T1000 (cell line): ENCODE measurements around the gene BBS9.

ENCODE experiments used
- DNase-seq: peaks from one replicate; lab custom pipeline; 2025; ENCODE audit warnings: mixed read lengths; lab: John Stamatoyannopoulos, UW

BBS9 gene

DNA sequence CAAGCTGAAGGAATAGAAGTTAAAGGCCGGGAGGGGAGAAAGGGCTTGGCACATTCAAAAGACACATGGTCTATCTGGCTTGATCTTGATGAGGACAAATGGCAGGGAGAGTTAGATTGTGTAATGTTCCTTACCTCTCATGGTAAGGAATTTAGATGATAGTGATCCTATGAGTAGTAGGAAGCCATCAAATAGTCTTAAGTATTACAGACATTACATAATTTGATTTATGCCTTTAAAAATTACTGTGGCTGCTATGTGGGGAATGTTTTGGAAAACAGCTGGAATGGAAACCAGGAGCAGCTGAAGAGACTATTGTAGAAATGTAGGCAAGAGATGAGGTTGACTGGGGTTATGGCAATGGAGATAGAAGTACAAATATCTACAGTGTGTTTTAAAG is 424.7 kb downstream of the BBS9 start:
- no peak for DNase-seq

DNA sequence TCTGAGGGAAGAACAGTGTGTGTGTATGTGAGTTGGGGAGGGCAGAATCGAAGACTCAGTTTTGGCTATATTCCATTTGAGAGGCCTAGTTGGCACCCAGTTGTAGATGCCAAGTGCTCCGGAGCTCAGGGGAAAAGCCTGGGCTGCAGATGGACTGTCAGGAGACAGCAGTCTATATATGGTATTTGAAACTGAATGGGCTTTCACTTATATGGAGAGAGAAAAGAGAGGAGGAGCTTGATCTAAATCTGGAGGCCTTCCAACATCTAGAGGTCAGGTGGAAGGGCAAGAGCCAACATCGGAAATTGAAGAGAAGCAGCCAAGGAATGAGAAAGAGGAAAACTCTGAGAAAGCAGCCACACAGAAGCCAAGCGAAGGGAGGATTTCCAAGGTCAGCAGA is 425.2 kb downstream of the BBS9 start:
- no peak for DNase-seq

DNA sequence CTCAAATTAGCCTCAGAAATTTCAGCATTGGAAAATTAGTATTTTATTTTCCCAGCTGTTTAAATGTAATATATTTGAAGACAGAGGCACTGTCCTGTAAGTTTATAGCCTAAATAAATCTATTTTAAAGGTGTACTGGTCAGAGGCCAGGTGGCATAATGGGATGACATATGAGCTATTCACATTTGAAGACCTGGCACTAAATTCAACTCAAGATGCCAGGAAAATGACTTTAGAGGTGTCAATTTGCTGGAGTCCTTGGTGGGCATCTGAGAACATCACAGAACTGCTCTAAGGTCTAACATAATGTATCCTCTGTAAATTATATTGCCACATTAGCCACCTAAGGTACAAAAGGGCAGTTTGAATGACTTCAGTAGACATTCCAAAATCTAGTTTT is 427.1 kb downstream of the BBS9 start:
- DNase-seq = no peak

DNA sequence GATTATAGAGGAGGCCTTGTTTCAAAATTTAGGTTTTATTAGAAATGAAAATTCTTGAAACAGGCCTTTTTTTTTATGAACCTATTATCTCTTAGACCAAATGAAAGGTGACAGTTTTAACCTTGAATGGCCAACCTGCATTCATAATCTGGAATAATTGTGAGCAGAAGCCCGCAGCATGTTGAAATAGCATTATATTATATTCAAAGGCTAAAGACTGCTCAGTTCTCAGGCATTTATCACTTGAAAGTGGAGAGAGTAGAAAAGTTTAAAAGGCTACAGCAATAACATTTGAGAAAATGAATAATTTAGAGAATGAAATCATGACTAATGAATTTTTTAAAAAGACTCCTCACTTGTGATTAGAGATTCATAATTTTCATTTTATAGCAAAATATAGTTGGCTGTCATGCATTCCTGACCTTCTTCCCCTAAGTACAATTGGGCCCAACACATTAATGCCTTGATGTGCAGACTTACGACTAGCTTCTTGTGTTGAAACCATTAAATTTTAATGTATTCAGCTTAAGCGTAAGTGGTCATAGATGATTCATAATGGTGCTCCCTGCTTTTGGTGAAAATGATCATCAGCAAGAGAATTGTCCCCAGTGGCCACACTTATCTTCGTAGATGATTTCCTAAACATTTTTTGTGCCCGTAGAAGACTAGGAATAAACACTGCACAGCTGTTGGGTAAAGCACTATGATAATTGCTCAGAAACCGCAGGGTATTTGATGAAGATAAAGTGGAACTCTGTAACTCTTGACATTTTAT is 429.4 kb downstream of the BBS9 start:
- no peak for DNase-seq

DNA sequence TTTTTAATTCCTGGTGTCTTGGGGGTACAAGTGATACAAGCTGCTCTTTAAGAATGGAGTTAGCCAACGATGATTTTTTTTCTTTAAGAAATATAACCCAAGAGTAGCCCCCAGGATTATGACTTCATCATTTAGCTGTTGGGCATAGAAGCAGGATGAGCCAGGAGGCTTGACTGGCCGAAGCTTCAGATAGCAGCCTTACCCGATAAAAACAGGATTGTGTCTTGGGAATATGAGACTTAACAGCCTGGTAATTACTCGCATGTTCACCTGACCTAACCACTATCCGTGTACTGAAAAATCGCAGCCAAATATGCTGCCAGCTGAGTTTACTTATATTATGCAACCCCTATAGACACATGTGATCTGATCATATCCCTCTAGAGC is 430.0 kb downstream of the BBS9 start:
- DNase-seq = no peak

DNA sequence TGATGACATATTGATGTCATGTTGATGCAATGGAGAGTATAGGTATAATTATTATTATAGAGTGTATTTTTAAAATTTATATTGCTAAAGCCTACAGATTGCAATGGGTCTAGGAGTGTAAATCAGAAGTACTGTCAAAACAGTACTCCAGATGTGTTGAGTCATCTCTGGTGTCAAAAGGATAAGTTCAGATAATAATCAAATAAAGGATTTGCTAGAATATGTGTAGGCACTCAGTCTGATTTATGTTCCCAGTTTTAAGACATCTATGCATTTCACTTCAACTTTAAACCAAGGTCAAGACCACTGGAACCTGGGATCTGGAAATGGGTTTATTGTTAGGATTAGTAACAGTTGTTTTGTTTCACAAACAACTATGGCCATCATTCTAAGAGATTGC is 433.6 kb downstream of the BBS9 start:
- DNase-seq = no peak

DNA sequence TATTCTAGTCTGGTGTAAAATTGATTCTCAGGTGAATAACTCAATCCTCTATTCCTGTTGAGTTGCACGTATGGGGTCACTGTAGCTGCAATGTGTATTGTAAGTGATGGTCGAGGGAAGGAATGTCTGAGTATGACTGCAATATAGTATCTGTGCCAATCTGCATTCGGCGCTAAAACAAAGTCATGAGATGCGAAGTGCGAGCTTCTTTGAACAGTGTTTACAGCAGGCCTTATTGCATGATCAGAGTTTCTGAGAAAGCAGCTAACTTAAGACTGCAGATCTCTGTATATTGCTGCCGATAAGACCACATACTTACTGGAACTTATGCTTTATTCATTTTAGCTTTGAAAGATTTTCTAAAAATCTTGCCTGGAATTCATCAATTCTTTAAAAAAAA is 434.3 kb downstream of the BBS9 start:
- no peak for DNase-seq

DNA sequence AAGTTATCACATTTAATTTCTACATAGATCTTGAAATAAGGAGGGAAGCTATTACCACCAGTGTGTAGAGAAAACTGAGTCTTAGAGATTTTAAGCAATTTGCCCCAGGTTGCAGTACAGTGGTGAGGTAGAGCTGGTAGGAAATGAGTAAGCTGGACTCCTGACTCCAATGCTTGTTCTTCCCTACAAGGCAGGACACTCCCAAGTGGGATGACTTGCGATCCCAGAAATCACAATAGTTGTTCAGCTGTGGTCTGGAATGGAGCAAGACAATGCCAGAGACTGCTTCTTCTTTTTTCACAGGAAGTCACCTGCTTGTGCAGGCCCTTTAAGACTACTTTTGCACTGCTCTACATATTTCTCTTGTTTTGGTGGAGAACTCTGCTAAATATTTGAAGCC is 448.8 kb downstream of the BBS9 start:
- DNase-seq = no peak

DNA sequence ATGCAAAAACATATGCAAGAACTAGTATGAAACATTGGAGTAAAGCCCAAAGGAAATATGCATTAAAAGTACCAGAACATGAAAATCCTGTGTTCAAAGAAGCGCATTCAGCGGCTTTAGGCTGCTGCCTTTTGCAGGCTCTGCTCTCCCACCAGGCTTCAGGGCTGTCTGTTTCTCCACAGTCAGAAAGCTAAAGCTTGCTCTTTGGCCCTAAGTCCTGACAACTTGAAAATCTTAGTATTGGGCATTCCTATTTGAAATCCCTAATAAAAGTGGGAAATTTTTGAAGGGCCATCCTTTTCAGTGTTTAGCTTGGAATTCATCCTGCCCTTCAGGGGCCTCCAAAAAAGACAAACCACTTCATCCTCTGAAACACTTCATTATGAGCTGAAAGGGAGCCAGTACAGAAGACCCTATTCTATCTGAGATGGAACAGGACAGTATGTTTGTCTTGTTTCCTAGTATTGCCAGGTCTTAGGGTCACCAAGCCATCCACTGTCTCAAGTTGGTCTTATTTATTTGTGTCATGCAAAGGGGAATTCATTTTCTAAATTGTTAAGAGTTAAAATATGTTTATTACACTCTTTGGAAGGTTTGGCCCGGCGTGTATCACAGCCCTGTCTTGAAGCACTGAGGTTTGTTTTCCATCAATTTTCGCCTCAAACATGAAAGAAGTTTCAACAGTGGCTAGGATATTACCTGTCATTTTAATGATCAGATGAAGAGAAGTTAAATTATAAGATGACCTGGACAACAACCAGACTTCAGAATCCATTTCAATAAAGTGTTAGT is 449.7 kb downstream of the BBS9 start:
- DNase-seq = no peak

DNA sequence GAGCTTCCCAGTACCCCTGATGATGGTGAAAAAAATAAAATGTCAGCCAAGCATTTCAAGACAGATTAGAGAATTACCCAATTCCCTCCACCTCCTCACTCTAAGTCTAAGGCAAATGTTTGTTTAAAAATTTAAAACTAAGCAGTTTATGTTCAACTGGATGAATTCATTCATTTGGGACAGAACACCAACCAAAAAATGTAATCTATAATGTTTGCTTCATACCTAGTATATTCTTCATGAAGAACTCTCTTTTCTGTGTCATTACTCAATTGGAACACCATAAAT is 450.3 kb downstream of the BBS9 start:
- DNase-seq = no peak

DNA sequence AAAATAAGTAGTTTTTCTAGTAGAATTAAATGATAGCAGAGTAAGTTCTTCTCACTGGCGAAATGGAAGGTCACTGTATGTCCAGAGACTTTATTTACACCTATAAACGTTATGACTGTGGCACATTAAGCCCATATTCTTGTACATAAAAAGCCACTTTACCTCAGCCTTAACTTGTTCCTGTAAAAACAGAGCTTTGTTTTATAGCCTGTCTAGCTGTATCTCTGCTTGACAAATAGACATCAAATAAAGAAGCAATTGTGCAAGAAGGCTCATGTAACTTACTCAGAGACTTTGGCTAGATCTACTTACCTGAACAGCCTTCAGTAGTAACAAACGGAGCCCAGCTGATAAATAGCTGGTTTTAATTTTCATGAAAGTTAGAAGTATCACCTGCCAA is 451.9 kb downstream of the BBS9 start:
- no peak for DNase-seq

DNA sequence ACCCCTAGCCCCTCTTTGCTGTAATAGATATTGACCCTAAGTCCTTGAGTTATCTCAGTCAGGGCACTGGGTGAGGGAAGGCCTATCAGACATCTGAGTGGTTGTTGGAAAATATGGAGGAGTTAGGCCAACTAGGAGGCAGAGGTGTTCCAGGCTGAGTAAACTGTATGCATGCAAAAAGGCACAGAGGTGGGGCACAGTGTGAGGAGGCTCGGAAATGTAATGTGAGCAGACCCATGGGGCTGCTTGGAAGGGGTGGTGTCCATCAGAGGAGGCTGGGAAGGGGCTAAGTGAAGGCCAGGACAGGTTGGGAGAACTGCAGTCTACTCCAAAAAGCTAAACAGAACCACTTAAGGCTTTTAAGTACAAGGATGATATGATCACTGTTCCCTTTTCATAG is 452.7 kb downstream of the BBS9 start:
- no peak for DNase-seq

DNA sequence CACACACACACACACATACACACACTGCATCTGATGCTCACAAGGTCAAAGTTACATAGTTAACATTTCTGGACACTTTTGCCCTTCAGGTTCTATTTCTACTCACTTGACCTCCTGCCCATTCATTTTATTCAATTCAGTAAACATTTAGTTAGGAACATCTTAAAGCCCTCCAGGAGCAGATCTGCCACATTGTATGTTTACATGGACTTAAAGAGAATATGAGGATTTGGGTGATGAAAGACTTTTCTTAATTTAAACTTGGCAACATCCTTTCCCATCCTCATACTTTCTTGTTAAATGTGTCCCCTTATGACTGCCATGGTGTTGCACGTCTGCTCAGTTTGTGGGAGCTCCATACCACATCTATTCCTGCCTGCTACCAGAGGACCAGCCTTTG is 453.2 kb downstream of the BBS9 start:
- no peak for DNase-seq

DNA sequence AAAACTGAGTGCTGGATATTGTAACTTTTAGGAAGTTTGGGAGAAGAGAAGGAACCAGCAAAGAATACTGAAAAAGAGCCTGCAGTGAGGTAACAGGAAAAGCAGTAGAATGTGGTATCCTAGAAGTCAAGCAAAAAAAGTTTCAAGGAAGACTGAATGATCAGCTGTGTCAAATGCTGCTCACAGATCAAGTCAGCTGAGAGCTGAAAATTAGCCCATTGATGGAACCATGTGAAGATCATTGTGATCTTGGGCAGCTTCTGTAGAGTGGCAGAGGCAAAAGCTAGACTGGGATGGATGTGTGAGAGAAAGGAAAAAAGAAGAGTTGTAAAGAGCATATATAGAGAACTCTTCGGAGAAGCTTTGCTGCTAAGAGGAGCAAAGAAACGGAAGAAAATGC is 460.5 kb downstream of the BBS9 start:
- DNase-seq = no peak

DNA sequence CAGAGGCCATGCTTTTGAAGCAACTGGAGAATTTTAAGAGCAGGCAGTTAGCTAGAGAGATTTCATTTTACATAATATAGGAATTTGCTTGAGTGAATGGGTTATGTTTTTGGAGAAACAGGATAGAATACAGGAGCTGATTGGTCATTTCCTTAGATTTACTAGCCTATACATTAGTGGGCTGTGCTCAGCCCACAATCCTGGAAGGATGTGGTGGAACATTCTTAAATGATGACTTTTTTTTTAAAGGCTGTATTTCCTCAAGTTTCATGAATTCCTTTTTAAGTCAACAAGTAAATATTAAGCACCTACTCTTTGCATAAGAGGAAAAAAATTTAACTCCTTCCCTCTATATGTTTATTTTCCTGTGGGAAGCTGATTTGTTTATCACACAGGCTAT is 461.6 kb downstream of the BBS9 start:
- no peak for DNase-seq

DNA sequence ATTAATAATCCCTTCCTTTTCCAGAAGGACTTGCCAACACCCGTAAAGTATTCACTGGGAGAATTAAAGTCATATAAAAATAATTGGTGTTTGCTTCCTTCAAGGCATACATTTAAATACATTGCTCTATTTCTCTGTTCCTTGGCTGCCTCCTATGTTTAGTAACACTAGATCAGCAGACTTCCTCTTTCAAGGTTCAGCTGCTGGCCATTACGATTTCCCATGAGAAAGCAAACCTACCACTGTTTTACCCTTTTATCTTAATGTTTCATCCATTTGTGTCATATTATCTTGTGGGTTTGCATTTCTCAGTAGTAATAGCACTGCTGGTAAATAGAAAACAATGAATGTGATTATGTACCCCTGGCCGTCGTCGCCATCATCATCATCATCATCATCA is 462.1 kb downstream of the BBS9 start:
- no peak for DNase-seq

DNA sequence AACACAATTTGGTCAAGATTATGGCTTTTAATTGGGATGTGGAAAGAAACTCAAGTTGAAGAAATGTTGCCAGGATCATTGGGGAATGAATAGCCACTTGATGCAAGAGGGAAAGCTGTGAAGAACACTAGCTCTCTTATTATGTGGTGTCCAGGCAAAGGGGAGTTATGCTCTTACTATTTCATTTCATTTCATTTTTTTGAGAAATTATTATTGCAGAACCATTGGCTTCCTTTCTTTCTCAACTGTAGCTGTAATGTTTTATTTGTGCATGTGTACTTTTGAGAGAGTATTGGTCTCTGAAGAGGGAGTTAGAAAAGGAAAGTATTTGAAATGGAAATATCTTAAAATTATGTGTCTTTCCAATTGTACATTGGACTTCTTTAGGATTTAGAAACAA is 463.4 kb downstream of the BBS9 start:
- DNase-seq = no peak

DNA sequence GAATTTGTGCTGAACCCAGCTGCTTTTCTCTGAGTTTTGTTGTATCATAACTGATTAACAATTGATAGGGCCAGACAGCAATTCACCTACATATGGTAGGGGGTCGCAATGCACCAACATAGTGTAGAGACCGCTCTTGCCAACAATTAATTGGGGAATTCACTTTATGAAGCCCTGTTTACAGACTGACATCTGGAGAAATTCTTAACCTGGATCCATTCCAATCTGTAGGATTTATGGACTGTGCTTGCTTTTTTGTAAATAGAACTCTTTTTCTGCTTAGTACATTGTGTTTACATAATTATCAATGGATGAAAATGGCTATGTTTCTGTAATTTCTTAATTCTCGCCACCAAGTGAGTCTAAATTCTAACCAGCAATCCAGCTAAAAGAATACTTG is 464.2 kb downstream of the BBS9 start:
- DNase-seq = no peak

DNA sequence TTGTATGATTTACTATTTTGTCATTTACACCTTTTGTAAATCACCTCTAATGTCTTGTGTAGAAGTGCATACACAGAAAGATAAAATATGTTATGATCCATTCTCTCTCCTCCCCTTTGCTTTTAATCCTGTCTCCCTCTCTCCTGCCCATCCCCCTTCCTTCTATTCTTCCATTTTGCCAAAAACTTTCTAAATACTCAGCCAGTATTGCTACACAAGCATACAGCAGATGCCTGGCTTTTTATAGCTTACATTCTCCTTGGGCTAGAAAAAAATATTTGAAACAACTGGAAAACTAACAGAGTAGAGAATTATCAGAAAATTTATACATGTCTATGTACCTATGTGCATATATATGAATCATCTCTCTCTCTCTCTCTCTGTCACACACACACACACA is 467.3 kb downstream of the BBS9 start:
- no peak for DNase-seq

DNA sequence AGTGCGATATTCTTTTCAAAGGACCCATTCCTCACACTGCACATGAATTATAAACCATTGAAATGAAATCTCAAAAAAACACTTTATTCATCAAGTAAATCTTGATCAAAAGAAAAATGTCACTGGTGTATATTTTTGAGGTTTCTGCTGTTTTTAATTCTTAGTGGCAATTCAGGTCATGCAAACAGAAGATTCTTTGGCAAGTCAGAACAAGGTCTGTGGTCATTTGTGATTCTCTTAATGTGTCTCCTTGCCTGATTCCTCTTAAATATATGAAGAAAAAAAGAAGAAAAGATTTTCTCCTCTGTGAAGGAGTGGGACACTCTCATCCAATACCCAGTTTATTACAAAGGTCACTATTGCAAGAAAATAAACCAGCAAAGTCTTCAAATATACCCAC is 467.8 kb downstream of the BBS9 start:
- no peak for DNase-seq

DNA sequence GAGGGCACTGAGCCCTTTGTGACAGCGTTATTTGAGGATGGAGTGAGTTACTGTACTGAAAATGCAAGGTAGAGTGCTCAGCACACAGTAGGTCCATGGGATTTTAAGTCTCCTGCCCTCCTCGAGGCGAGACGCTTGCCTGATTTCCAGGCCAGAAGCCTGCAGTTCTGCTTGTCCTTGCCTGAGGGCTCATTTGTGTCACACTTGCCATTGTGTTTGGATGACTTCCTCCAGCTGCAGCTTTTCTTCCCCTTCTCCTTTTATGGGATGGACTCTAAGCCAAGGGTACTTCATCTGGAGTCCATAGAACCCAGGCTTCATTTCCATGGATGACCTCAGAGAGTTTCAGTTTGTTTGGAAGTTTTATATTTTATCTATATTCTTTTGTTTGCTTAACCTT is 471.7 kb downstream of the BBS9 start:
- DNase-seq = no peak

DNA sequence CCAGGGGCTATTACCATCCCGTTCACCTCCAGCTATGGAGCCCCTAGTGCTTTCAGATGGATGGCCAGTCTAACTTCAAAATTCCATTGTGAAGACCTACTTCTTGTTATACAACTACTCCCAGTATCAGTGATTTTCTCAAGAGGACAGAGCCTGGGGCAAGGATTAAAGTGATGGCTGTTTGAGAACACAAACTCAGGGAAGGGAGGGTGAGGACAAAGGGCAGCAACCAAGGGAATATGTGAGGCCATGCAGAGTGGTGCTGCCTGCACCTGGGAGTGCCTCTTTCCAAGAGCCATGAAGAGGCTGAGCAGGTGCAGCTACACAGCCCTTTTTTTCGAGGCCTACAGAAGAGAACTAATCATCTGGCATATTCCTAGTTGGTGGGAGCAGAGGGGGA is 472.5 kb downstream of the BBS9 start:
- DNase-seq = no peak

DNA sequence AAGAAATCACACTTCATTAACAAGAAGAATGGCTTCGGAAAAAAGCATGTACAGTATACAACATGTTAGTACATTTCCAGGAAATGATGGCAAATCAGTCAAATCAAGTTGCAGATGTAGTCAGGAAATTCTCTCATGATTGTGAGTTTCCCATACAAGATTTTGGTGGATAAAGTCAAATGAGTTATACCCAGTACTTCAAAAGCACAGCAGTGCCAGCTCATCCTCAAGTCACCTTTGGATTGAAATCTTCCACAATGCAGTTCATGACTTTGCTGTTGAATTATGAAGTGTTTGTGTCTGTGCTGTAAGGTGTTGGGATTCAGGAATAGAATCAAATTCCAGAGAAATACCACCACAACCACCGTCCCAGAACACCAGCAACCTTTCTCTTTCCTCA is 474.7 kb downstream of the BBS9 start:
- DNase-seq = no peak

DNA sequence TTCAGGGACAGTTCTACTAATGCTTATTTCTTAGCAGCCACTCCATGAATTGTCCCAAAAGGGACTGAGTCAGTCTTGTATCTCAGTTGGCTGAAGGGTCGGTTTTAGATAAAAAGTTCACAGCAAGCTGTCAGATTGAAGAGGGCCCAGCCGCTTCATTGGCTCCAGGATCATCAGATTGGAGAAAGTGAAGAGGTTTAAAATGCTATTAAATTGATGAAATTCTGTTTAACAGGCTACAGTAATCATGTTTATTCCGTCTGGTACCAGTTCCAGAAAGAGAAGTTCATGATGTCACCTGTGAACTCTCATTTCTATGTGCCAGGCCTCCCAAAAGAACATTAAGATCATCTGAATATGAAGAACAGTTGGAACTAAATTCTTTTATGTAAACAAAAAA is 481.6 kb downstream of the BBS9 start:
- no peak for DNase-seq
